ENCODE data around the gene JKAMP.
A peak's percentile ranks its signal among the peaks of the same experiment; 100 is the strongest.

JKAMP gene

DNA sequence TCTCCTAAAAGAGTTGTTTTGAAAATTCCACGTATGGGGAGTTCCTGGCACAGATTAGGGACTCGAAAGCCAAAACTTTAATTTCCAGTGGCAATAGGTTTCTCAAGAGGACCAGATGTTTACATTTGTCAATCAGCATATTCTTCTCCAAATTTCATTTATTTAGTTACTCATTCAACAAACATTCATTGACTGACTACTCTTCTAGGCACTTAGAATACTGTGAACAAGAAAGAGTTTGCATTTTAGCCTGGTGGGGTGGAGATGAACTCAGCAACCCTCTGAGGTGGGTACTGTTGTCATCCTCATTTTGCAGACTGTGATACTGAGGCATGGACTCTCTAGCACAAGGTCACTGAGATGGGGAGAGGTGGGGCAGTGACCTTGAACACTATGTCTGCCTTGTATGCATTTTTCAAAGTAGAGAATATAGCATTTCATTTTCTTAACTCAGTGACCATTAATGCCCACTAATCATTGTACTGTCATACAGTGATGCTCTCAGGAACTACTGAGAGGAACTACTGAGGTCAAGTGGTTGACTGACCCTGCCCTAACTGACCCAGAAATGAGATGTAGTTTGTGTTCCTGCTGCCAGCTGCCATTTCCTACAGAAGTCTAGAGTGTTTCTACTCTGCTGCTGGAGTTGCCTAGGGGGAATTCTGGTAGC lies 2.3 kb upstream of the JKAMP start:
- no peak for DNase-seq

DNA sequence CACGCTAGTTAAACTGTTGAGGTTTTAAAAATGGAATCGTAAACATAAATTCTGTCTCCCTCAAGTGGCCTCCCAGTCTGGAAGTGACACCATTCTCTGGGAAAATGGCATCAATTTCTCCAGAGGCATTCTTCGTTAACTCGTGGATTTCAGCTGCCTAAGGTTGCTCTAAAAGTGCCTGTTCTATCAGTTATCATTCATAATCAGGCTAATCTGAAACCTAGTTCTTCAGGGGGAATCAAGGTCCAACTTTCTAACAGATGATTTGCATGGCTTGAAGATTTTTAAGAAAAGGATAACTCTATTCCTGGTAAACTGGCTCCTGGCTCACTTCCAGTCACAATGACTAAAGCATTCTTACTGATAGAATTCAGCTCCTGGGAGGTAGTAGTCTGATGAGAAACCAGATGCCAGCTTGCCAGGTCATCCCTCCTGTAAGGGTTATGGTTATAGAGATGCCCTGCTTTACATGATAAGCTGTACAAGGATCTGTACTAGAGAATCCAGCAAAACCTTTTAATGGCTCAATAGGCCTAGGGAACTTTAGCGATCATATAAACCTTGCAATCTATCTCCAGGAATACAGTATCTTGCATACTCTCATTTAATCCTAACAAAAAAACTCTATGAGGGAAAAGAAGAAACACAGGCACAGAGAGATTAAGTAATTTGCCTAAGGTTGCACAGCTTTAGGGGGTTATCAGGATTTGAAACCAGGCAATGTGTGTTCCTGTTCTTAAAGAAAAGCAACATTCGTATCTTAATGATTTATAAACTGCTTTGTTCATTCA lies 1.6 kb upstream of the JKAMP start:
- no peak for DNase-seq

DNA sequence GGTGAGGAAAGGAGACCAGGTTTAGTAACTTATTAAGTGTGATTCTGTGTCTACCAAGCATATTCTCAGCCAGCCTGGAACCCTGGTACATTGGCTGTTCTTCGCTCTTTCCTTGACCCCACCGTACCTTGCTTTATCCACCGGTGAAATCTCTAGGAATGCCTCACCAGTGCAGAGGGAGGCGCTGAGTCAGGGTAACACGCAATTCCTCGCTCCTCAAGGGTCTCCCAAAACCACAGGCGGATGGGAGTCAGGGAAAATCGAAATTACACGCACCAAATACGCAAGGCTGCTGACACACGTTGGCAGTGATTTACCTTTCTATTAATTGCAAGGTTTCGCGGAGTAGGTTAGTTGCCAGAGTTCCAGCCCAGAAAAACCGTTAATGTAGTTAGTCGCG lies 954 bp upstream of the JKAMP start:
- no peak for DNase-seq

DNA sequence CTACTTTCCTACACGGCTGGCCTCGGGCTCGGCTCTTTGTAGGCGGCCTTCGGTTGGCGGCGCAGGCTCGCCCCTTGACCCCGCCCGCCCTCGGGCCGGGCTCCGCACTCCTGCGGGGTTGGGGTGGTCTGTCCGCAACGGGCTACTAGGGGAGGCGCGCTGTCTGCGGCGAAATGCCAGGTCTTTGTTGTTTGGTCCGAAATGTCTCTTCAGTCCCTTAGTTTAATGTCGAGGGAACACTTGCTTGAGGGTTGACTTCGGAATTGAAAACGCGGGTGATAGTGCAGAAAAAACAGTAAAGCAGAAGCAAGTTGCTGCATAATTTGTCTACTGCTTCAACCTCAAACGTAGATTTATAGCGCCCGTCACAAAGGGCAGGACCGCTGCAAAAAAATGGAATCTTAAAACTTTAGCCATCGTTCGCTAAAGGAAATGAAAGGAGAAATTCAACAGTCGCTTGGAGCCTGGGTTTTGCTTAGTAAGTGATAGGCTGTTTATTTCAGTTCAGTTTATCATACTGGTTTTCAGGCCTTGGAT lies 390 bp downstream of the JKAMP start:
- no peak for DNase-seq

DNA sequence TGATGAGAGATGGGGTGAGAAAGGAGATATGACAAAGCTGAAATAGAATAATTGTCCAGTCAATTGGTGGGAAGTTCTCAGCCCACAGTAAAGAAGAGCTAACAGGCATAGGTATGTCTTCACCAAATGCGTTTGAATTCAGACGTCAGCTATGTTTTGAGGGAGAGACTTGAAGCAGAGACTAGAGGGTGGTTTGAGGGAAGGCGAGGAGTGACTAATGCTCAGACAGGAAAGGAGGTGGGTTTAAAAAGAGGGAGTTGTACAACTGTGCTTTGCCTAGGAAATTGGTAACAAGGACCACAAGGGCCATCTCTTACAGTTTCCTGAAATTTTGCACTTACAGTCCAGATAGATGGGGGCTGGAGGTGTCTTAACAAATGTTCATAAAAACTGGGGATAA lies 6.4 kb downstream of the JKAMP start:
- DNase-seq: no peak

DNA sequence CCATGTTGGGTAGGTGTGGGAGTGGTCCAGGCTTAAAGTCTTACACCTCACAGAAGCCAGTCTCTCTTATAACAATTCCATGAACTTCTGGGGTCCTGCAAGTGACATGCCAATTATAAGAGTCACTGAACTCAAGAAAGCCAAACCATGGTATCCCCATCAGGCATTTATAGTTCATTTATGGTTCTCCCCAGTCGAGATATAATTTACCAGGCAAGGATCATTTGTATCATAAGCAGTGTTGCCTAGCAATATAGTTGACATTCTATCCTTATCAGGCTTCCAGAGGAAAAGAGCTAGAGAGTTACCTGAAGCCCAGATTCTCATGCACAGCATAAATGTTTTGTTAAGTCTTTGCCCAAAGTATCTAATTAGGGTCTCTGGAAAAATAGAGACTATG lies 8.1 kb downstream of the JKAMP start:
- DNase-seq: no peak

DNA sequence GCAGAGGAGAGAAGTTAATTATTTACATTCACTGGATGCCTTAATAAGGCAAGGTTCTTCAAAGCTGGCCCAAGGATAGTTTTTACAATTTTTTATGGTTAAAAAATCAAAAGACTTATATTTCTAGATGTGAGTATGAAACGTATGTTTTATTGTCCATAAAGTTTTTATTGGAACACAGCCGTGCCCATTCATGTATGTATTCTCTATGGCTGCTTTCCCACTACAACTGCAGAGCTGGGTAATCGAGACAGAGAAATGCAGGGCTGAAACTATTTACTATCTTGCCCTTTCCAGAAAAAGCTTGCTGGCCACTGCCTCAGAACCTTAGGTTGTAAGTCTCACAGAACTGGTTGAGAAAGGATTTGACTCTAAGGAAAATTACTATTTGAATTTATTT lies 16.4 kb downstream of the JKAMP start:
- DNase-seq: no peak

DNA sequence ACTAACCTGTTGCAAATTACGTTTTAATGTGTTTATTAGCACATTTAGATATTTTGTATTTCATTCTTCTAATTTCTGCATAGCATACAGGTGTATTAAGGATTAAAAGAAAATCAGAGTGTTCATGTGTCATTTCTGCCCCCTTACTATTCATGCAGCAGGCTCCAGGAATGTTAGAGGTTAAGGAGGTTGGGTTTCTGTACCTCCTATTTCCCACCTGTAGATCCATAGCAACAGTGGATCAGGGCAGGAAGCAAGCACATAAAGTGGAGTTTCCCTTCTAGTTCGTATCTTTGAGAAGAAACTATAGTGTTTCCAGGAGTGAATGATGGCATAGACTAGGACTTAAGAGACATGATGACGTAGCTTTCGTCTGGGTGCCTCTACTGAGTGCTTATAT lies 18.9 kb downstream of the JKAMP start:
- no peak for DNase-seq

DNA sequence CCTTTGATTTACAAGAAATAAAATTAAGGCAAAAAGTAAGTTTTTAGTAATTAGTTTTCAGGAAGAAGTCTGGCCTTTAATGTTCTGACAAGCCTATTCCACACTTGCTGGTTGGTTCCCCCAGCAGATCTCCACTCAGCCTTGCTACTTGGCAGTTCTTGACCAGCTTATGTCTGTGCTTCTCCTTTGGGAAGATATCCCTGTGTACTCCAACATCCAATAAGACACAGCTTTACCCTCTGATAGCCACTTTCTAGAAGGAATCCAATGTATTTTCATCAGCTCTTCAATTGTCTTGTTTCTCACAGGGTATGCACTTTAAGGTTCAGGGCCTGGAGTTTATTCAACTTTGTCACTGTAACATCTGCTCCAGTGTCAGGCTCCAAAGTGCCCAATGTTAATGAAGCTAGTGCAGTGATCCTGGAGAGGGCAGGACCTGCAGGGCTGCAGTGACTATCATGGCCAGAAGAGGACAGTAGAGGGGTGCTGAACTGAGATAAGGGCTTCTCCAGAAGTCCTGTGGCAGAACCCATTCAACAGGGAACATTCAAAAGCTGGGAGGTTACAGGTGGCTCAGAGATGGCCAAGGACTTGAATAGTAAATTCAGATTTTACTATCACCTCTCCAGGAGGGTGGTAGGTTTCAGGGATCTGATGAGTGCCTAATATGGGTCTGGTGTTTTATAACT lies 22.9 kb downstream of the JKAMP start:
- DNase-seq: peak; percentile 78

DNA sequence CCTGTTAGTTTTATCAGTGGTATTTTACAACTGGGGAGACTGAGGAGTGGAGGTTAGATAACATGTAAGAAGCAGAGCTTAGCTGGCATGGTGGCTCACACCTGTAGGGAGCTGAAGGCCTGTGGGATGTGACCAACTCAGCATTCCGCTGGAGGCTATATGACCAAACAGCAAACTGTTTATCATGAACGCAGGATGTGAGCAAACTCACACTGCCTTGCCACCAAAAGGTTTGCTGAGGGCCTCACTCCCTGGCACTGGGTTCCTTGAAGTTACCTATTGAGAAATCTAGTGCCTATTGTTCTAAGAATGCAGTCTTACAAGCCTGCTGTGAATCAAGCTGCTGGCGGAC lies 23.4 kb downstream of the JKAMP start:
- no peak for DNase-seq

DNA sequence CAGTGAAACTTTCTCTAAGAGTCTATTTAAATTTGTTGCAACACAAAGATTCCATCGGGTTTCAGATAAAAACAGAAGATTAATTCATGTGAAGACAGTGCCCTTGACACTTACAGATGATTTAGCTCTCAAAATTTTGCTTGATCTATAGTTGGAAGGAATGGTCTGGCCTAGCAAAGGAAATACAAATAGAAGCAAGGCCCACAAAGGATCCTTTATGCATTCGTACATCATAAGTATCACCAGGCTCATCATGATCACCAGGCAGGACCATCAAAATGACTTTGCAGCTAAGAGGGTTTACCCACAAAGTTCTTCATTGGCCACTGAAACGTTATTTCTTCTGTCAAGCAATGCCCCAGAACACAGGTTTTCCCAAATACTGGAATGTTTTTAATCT lies 24.8 kb downstream of the JKAMP start:
- DNase-seq: no peak

DNA sequence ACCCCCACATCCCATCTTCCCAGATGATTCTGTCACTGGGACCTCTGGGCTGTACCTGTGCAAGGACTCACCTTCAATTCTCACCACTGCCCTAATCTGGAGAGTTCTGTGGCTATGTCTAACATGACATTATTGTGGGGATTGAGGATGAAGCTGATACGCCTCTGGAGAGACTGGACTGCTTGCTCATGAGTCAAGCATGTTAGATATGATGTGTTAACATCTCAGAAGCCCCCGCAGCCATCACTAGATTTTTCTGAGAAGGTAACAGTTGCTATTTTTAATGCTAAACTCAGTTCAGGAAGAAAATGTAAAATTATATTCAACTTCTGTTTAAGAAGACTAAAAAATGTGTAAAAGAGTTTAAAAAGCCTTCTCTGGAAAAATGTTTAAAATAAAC lies 25.7 kb downstream of the JKAMP start:
- no peak for DNase-seq

DNA sequence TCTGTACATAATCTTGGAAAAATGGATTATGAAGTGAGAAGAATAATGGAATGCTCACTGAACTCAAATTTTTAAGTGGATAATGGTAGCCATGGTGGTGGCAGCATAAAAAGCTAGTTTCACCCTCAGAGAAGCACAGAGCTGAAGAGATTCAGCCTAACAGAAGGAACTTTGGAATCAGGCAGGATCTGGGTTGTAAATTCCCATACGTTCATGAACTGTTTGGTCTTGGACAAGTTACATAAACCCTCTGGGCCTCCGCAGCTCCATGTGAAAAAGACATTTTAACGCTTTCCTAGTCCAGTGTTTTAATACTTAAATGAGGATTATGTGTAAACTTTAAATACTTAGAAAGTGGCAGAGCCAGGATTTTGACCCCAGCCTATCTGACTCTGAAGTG lies 26.6 kb downstream of the JKAMP start:
- no peak for DNase-seq

DNA sequence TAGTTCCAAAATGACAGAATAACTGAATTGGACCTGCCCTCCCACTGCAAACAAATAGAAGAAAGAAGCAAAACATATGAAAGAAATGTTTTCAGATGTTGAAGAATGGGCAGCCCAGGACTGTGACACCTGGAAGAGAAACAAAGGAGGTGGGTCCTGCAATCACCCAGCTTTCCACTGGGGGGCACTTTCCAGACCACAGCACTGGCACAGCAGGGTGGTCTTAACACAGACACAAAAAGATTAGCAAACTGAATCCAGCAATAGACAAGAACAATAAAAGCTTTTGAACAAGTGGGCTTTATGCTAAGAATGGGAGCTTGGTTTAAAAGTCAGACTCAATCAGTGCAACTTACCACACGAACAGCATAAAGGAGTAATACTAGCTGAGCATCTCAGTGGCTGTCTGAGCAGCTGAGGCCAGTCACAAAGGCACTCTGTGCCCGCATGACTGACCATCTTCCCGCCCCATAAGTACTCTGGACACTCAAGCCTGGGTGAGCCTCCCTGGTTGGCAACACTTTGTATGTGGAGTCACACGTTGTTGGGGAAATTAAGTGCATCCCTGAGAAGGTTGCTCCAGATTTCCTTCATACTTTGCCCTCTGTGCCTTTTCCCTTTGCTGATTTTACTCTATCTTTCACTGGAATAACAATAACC lies 27.7 kb downstream of the JKAMP start:
- peak; percentile 35 for DNase-seq

DNA sequence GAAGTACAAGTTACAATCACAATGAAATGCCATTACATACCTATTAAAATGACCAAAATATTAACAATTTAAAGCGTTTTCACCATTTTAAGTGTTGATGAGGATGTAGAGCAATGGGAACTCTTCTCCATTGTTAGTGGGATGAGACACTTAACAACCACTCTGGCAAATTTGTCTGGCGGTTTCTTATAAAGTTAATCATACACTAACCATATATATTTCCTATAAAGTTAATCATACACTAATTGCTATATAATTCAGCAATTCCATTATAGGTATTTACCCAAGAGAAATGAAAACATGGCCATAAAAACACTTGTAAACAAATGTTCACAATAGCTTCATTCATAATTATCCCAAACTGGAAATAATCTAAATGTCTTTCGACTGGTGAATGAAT lies 35.9 kb downstream of the JKAMP start:
- no peak for DNase-seq

DNA sequence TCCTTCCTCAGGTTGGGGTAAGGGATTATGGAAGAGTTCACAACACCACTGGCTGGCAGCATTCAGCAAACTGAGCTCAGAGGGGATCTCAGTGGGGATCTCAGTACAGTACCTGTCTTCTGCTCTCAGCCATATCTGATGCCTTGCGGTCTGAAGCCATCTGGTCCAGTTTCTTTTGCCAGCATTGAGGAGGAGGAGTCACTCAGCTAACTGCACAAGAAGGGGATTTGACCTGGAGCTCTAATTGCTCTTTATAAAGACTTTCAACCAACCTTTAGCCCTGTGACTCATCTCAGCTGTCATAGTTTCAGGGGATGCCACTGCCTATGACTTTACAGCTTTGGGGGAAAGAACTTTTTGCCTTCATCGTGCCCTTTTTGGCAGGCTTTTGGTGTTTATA lies 44.9 kb downstream of the JKAMP start:
- no peak for DNase-seq

DNA sequence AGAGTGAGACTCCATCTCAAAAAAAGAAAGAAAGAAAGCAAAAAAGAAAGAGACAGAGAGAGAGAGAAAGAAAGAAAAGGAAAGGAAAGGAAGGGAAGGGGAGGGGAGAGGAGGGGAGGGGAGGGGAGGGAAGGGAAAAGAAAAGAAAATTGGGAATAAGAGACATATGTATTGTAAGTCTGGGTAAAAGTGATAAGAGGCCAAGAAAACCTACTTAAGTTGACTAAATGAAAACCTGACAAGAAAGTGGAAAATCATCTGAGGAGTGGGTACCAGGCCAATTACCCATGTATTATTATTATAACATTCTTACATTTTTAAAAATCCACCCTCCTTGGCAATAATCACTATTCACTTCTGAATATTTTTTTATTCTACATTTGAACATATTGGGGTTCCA lies 46.0 kb downstream of the JKAMP start:
- DNase-seq: no peak

DNA sequence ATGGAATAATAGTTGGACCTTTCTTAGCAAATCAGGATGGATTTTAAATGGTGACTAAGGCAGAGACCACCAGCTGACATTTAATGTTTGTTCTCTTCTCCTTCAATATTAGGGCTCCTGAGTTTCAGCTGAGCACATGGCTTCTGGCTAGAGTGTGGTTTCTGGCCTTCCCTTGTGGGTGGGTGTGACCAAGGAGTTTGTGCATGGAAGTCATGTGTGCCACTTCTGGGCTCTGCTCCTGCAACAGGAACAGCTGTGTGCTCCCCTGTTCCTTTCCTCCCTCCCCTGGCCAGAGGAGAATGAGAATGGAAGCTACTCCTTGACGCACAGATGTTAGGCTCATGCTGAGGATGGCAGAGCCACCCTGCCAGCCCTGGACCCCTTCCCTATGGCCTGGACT lies 48.1 kb downstream of the JKAMP start:
- no peak for DNase-seq

DNA sequence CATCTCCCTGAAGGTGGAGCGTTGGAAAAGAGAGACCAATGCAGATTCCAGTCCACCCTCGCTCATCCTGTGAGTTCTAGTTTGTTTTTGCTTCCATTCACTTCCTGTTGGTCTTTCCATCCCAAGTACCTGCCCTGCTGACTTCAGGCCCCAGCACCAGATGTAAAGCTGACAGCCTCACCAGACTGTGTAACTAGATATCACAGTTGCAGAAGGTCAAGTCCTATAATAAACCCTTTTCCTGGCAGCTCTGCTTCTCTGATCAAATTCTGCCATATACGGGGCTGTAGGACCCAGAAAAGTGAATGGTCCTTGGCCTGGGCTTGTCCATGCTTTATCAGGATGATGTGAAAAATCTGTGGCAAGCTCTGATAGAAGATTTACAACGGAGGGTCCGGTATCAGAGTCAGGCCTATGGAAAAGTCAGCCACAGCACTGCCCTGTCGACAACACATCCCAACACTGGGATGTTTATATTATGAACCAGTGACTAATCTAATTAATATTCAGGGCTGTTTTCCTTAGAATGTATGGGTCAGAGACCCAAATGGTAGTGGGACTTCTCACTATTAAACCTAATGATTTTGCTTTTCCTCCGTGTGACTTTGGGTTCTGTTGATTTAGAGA lies 50.2 kb downstream of the JKAMP start:
- DNase-seq: no peak

DNA sequence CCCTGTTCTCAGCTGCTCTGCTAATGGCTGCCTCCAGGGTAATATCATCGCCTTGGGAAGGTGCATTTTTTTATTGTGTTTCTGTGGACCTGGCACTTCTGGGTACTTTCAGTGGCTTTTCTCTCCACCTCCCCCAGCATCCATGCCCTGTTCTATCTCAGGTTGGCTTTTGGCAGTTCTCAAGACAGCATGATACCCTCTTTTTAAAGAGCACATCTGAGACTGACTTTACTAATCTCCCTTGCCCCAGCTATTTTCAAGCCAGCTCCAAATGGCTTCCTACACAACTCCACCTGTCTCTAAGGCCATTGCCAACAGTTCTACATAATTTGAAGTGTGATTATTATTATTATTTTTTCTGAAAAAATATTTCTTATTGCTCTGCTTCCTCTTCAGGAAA lies 53.2 kb downstream of the JKAMP start:
- DNase-seq: no peak

DNA sequence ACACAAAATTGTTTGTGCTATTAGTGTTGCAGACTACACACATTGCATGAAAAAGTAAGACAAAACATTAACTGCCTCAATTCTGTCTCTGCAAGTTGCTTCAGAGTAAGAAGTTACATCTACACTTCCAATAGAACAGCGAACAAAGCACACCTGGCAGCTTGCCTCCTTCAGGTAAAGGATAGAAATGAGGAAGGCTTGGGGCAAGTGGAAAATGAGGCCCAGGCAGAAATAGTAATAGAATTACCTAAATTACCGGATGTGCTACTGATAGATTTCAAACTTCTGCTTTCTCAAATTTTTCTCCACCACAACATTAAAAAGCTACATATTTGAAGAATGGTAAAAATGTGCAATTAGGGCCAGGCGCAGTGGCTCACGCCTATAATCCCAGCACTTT lies 54.6 kb downstream of the JKAMP start:
- no peak for DNase-seq

DNA sequence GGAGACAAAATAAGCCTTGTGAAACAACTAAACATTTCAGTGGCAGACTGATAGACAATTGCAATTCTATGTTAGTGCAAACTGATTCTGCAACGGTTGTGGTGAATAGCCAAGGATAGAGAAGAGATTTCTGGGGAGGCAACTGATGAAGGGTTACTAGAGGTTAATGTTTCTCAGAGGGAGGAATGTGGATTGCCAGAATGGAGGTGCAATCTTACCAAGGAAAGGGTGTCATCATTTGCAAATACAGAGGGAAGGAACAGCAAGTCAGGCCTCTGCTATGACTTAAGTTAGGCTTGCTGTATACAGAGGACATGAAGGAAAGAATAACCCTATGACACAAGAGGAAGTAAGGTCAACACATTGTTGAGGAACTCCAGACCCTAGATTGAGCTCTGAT lies 56.5 kb downstream of the JKAMP start:
- DNase-seq: no peak

DNA sequence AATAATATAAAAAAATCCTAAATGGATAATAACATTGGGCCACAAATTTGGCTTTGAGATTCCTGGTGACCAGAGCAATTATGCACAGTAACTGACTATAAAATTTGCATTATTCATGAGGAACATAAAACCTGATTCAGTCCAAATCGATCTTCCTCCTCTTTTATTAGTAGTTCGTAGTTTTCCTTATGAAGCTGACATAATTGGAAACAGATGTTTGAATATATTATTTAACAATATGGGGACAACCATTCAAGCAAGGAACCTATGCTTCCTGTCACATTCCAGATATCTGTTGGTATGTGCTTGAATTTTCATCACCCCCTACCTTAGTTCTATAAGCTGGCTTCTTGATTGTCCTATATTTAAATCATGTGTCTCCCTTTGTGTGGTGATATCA lies 57.4 kb downstream of the JKAMP start:
- DNase-seq: no peak

All from NCI-H1092 (cell line).